Stimulated activated CD8-positive, alpha-beta memory T cell treated with anti-CD3 and anti-CD28 coated beads, Interleukin-12 subunit alpha, Interleukin-12 subunit beta, amount 100 ng/mL, for 4 hours (primary cell): ENCODE data around the gene PRKCQ.
"Not testable (repeated sequence)": the region's sequence is repeated elsewhere in the genome, so short reads cannot be mapped to it uniquely, and the experiment has no call there.

ENCODE experiments used
- DNase-seq: peaks from one replicate; pipeline ENCODE4 v3.0.0-alpha.2; 2020; ENCODE audit warnings: low read depth

The PRKCQ gene

DNA sequence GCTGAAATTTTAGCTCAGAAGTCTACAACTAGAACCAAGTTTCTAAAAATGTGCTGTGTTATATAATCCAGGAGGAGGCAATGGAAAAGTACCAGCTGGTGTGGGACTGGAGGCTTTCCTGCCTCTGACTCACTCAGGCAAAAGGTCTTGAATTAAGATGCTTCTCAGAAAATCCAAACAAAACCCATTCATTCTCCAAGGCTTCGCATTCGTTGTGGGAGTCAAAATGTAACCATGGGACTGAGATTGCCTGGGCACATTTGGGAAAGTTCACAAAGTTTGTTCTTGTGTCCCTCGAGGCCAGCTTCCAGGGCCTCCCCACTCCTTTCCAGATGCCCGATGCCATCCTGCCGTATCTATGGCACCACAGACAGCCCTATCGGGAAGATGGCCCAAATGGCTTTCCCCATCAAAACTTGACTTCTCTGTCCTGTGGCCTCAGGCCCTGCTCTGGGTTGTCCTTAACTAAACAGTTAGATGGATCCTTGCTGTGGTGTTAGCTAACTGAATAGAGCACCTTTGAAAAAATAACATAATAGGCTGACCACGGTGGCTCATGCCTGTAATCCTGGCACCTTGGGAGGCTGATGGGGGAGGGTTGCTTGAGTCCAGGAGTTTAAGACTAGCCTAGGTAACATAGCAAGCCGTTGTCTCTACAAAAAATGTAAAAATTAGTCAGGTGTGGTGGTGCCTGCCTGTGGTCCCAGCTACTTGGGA lies 196.8 kb downstream of the PRKCQ start:
- DNase-seq: no peak

DNA sequence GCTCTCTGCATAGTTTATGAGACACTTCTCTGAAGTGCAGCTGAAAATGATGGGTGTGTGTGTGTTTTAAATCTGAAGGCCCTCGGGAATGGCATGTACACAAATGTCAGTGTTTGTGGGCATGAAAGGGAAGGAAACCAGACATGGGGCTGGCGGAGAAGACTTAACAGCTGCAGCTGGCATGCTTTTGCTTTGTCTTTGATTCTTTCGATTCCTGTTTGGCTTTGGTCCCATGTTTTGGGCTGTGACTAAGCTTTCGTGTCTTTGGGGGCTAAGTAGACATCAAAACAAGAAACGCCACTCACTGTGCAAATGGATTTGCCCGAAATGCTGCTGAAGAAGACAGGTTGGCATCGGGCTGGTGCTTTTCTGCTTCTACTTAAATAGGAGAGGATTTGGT lies 198.0 kb downstream of the PRKCQ start:
- DNase-seq: no peak

DNA sequence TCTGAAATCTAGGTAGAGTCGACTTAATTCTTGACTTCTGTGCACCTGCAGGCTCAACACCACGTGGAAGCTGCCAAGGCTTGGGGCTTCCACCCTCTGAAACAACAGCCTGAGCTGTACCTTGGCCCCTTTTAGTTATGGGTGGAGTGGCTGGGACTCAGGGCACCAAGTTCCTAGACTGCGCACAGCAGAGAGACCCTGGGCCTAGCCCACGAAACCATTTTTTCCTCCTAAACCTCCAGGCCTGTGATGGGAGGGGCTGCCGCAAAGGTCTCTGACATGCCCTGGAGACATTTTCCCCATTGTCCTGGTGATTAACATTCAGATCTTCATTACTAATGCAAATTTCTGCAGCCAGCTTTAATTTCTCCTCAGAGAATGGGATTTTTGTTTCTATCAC lies 199.6 kb downstream of the PRKCQ start:
- DNase-seq: not testable (repeated sequence)

DNA sequence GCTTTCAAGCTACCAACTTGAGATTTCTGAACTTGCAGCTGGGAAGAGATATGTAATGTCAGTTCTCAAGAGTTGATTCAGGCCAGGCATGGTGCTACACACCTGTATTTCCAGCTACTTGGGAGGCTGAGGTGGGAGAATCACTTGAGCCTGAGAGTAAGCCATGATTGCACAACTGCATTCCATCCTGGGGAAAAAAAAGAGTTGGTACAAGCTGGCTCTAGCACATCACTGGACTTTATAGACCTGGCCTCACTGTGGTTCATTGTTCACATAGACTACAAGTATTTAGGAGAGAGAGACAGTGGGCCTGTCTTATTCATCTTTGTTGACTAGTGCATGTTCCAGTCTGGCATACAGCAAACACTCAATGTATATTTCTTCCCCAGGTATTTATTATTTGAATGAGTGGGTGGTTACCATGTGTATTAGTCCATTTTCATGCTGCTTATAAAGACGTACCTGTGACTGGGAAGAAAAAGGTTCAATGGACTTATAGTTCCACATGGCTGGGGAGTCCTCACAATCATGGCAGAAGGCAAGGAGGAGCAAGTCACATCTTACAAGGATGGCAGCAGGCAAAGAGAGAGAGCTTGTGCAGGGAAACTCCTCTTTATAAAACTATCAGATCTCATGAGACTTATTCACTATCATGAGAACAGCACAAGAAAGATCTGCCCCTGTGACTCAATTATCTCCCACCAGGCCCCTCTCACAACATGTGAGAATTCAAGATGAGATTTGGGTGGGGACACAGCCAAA lies 200.9 kb downstream of the PRKCQ start:
- no peak for DNase-seq
